Measurements from ENCODE around the gene CSPG5. TPM values are rescaled to one million over a fixed set of nuclear protein-coding genes. Genes with fewer than 3 reads are reported as not detected.

The CSPG5 gene, protein sequence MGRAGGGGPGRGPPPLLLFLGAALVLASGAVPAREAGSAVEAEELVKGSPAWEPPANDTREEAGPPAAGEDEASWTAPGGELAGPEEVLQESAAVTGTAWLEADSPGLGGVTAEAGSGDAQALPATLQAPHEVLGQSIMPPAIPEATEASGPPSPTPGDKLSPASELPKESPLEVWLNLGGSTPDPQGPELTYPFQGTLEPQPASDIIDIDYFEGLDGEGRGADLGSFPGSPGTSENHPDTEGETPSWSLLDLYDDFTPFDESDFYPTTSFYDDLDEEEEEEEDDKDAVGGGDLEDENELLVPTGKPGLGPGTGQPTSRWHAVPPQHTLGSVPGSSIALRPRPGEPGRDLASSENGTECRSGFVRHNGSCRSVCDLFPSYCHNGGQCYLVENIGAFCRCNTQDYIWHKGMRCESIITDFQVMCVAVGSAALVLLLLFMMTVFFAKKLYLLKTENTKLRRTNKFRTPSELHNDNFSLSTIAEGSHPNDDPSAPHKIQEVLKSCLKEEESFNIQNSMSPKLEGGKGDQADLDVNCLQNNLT
- 1.3 and 2.0 TPM in 2 replicates for total RNA-seq (2014; rRNA removed; shearing (Covaris generic))

- DNase-seq (ENCODE audit: low read depth), result no peak
These were observed at the start of gene CSPG5 for GRCh38 chr3:47578691-47579632. Gene CSPG5, minus strand, starts transcription at chr3:47578865. Its CDS starts 172 bp downstream, at chr3:47578693.

GRCh38 chr3:47628426-47628825 is 49.8 kb upstream of the CSPG5 start:
- DNase-seq (ENCODE audit: low read depth), result no peak

GRCh38 chr3:47622671-47623461 is 44.2 kb upstream of the CSPG5 start:
- no peak for DNase-seq (ENCODE audit: low read depth)

- peak; percentile 41 for DNase-seq (ENCODE audit: low read depth)
These were observed 38.7 kb upstream of the CSPG5 start for GRCh38 chr3:47617086-47618010.

GRCh38 chr3:47614788-47615187 is 36.1 kb upstream of the CSPG5 start:
- no peak for DNase-seq (ENCODE audit: low read depth)

DNA sequence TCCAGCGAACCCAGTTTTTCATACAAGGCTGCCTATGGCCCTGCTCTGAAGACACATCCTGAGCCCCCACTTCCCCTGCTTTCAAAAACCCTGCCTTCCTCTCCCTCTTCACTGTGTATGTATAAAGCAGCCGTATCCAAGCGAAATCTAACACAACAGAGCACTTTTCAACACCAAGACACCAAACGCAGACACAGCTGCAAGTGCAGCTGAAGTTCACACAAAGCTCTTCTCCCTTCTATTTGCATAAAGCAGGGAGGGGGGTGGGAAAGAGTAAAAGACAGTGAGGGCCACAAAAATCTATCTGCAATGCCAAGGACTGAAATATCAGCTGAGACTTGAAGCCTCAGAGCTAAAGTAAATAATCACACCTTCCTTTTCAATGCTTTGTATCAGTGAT is 35.1 kb upstream of the CSPG5 start:
- DNase-seq (ENCODE audit: low read depth), result no peak

DNA sequence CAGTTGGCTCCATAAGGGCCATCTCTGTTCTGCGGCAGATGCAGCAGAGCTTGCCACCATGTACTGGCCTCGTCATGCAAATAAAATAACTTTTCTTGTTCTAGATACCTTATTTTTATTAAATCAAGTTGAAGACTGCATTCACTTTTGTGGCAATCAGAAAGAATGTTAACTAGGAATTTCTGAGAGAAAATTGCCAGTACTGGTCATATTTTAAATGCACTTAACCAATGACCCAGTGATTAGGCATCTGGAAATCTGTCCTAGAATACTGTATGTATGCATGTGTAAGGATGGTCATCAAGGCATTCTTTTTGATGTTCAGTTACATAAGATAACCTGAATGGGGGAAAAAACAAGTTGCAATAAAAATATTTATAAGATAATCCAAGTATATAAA is 34.2 kb upstream of the CSPG5 start:
- DNase-seq (ENCODE audit: low read depth), result no peak

- DNase-seq (ENCODE audit: low read depth), result peak; percentile 68
These were observed 33.5 kb upstream of the CSPG5 start for GRCh38 chr3:47612178-47612577.

DNA sequence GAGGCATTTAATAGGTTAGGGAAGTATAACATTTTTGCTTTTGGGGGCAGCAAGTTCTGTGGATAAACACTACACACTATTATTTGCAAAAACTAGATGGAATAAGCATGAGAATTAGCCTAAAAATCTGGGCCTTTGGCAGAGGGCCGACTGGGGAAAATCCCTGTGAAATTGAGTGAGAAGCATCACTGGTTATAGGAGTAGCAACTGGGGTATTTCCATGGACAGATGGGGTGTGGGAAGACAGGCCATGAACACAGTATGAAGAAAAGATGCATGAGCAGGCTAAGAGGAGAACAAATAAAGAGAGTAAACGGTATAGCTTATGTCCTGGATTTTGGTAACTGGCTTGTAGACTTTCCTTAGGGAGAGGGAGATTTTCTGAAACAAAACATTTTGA is 32.9 kb upstream of the CSPG5 start:
- DNase-seq (ENCODE audit: low read depth), result peak; percentile 17

GRCh38 chr3:47610583-47610982 is 31.9 kb upstream of the CSPG5 start:
- DNase-seq (ENCODE audit: low read depth), result no peak

DNA sequence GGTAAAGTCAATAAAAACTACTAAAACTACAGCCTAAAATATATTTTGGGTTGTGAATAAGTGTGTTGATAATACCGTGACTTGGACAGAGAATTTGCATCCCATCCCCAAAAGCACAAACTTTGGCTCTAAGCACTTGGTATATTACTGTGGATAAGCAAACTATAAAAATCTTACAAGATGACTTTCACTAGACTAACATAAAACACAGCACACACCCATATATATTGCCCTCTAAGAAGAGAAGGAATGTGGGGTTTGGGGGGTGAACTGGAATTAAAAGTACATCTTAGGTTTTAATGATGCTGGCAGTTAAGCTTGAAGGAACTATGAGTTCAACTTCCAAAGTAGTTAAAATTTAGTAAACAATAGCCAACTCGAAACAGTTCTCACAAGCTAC is 28.7 kb upstream of the CSPG5 start:
- DNase-seq (ENCODE audit: low read depth), result no peak

DNA sequence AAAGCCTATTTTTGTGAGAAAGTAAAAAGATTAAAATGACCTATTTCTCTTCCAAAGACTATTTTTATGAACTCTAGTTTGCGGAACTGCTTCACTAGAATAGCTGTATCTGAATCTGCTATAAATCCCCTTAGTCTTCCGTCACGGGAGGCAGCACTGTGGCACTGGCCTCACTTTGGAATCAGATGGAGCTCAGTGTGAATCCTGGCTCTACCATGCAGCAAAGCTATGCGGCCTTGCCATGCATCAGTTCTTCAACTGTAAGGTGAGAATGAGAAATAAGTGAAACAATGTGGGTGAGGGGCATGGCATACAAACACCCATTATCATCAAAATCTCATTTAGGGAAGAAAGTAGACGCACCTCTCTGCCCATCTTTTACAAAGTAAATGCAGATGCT is 27.5 kb upstream of the CSPG5 start:
- no peak for DNase-seq (ENCODE audit: low read depth)

DNA sequence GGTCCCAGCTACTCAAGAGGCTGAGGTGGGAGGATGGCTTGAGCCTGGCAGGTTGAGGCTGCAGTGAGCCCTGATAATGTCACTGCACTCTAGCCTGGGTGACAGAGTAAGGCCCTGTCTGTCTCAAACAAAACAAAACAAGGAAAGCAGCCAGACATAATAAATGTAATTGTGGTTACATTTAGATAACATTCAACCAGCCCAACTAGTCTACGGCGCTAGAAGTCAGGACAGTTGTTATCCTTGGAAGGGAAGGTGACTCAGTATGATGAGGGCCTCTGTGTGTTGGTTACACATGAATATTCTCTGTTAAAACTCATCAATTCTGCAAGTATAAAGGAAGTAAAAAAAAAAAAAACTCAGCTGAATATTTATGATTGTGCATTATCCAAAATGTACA is 27.0 kb upstream of the CSPG5 start:
- DNase-seq (ENCODE audit: low read depth), result peak; percentile 80

DNA sequence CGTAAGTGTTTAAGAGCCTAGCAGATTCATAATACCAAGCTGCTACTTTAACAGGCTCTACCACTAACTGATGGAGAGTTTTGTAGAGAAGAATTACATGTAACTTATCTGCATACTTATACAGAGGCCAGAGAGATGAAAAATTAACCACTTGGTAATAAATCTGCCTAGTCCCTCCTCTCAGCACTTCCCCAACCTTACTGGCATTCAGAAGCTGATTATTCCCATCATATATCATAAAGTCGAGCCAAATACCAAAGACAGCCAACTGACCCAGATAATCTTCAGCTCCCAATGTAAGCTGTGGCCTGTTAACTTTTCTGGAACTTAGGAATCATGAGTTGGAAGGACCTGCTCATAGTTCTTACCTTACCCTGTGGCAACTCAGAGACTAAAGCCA is 25.5 kb upstream of the CSPG5 start:
- no peak for DNase-seq (ENCODE audit: low read depth)

- DNase-seq (ENCODE audit: low read depth), result no peak
These were observed 24.7 kb upstream of the CSPG5 start for GRCh38 chr3:47603332-47603731.

DNA sequence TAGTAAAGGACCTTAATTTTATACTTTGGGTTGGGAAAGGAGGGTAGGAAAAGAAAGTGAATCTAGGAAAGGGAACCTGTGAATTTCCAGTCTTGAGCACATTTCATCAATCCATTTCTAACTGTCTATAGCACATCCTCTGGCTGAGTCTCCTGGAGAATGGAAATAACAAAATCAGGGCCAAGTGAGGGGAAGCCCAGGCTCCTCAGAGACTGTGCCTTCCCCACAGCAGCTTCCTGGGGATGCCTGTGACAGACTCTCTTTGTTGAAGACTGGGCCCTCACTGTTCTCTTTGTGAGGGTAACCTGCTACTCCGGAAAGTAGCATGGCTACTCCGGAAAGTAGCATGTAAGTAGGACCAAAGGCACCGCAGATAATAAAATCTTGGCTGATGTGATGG is 22.6 kb upstream of the CSPG5 start:
- no peak for DNase-seq (ENCODE audit: low read depth)

- no peak for DNase-seq (ENCODE audit: low read depth)
These were observed 16.1 kb upstream of the CSPG5 start for GRCh38 chr3:47594792-47595191.

GRCh38 chr3:47592066-47592795 is 13.6 kb upstream of the CSPG5 start:
- DNase-seq (ENCODE audit: low read depth), result no peak

- DNase-seq (ENCODE audit: low read depth), result no peak
These were observed 11.6 kb upstream of the CSPG5 start for GRCh38 chr3:47590216-47590615.

DNA sequence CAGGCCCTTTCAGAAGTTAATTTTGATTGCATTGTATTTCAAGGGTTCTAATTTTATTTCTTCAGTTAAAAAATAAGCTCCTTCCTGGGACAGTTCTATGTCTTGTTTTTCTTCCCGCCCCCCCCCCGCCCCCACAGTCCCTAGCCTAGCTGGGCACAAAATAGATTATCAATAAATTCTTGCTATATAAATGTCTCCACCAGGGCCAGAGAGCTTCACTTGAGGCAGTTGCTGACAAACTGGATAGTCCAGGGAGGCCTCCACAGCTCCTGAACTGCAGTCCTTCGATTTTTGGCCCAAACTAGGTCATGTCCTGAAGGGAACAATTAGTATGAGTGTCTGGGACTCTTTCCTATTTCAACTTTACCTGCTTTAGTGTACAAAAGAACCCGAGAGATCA is 9.9 kb upstream of the CSPG5 start:
- DNase-seq (ENCODE audit: low read depth), result no peak

All from Daoy (cell line).